Skin of body (tissue), 2 donors: ENCODE measurements around the gene SHCBP1L. TPM values are rescaled to one million over a fixed set of nuclear protein-coding genes. Genes with fewer than 3 reads are reported as not detected.

Source experiments
- small RNA-seq: library from RNA; depleted of rRNA; stranded (forward); fragments of <200 nt; gene quantifications from one replicate; pipeline ENCODE3, GENCODE V24; 2014; ENCODE audit warnings: low replicate concordance
- total RNA-seq: library from RNA; depleted of rRNA; stranded (reverse); fragments of >200 nt; gene quantifications from one replicate; pipeline ENCODE4 v1.2.3, GENCODE V29; 2014

SHCBP1L gene
- total RNA-seq, 1 donor from 2014 or later = 0.30 TPM

Small RNA genes within 50 kb of the gene (small RNA-seq; reads per million reads assigned to genes)
- gene HMGN1P4 (not detected), gene RNU6-41P (not detected)

Other genes starting within 250 kb of the SHCBP1L start
- gene NPL, start 163.4 kb downstream of the SHCBP1L start, total RNA-seq = 48.0 TPM
- 142 TPM for gene DHX9, start 113.8 kb downstream of the SHCBP1L start, total RNA-seq
- 271 TPM for gene LAMC1, start 70.3 kb upstream of the SHCBP1L start, total RNA-seq
- gene LAMC2, start 233.1 kb upstream of the SHCBP1L start, total RNA-seq = 14.1 TPM